ENCODE measurements around the gene MYO7B.

GRCh38 chr2:127609818-127610217 is 74.3 kb downstream of the MYO7B start:
- TF ChIP-seq CTCF (IDR thresholded peaks at IDR 0.05; ENCODE audit: low read depth, low read length) (no peak), EZH2phosphoT487 (IDR thresholded peaks at IDR 0.05; ENCODE audit: low read depth) (no peak)

Measured in OCI-LY3 (cell line).